Activated T-helper 1 cell treated with anti-CD3 and anti-CD28 coated beads, Interleukin-12 subunit alpha, Interleukin-12 subunit beta, Interleukin-2, Interleukin-4 antibody, amounts not matched to agents 30 ng/mL and 10 ng/mL and 1 ng/mL, durations not matched to agents 14 hours and 24 hours and 36 hours (primary cell): ENCODE results near the gene PGLYRP1. TPM values are rescaled to one million over a fixed set of nuclear protein-coding genes. Genes with fewer than 3 reads are reported as not detected.

Source experiments
- DNase-seq: peaks from one replicate; pipeline ENCODE4 v3.0.0; 2021; ENCODE audit warnings: low spot score
- H3K27ac Mint-ChIP-seq: one replicate; pipeline ENCODE4 v1.8.0; 2021; ENCODE audit warnings: mild to moderate bottlenecking, mixed read lengths
- H3K27me3 Mint-ChIP-seq: one replicate; pipeline ENCODE4 v1.8.0; 2022; ENCODE audit warnings: mild to moderate bottlenecking, moderate library complexity, mixed read lengths; ENCODE audit not compliant: insufficient read depth
- H3K36me3 Mint-ChIP-seq: one replicate; pipeline ENCODE4 v1.8.0; 2021; ENCODE audit warnings: low read depth, mixed read lengths
- H3K4me1 Mint-ChIP-seq: one replicate; pipeline ENCODE4 v1.8.0; 2021; ENCODE audit warnings: low read depth, mixed read lengths
- H3K4me3 Mint-ChIP-seq: one replicate; pipeline ENCODE4 v1.8.0; 2021; ENCODE audit warnings: mild to moderate bottlenecking, moderate library complexity, mixed read lengths
- H3K9me3 Mint-ChIP-seq: one replicate; pipeline ENCODE4 v1.8.0; 2021; ENCODE audit warnings: mixed read lengths
- intact Hi-C: fragments of 100-400 bp; cut with micrococcal nuclease; formaldehyde crosslinking; loops from one replicate; pipeline ENCODE4 v1.15.1; 2024
- total RNA-seq: library from RNA; stranded (reverse); gene quantifications from 2 replicates; pipeline ENCODE4 v1.2.3, GENCODE V29; 2022

PGLYRP1 gene
- total RNA-seq, 1 donor from 2014 or later, result not detected

GRCh38 chr19:46043519-46043918 is 20.7 kb upstream of the PGLYRP1 start:
- intact Hi-C loops, result no loop called here
- no peak for DNase-seq
- Mint-ChIP-seq H3K4me1 (no peaks in the 10 kb centered on the region), H3K36me3 (no peaks in the 10 kb centered on the region), H3K4me3 (no peak overlapping the region), H3K9me3 (peaks cover 5% of the 10 kb centered on the region), H3K27me3 (peaks cover 35% of the 10 kb centered on the region), H3K27ac (no peak overlapping the region)

GRCh38 chr19:46042252-46042883 is 19.5 kb upstream of the PGLYRP1 start:
- H3K27ac Mint-ChIP-seq, result no peak overlapping the region
- H3K4me3 Mint-ChIP-seq, result no peak overlapping the region
- intact Hi-C loops, result no loop called here
- peaks cover 5% of the 10 kb centered on the region for H3K9me3 Mint-ChIP-seq
- H3K27me3 Mint-ChIP-seq, result peaks cover 28% of the 10 kb centered on the region
- no peaks in the 10 kb centered on the region for H3K4me1 Mint-ChIP-seq
- no peaks in the 10 kb centered on the region for H3K36me3 Mint-ChIP-seq
- DNase-seq, result no peak

DNA sequence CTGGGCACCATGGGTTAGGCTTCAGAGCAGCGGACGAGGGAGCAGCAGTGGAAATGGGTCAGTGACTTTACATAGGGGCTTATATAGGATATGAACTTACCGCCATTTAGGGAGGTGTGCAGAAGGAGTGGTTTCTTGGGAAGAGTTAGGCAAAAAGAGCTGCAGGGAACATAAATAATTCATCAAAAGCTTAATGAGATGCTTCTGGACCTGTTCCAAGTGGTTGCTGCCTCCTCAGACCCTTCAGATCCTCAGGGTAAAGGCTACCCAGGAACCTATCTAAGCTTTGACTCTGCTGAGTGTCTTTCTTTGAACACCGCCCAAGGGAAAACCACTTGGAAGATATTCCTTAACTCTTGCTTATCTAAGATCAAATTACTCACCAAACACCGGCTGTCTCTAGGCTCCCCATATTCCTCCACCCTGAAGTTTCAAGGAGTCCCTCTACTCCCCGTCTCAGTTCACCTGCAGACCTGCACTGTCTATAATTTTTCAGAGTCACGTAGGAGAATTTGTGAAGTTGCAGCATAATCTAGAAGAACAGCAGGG is 18.2 kb upstream of the PGLYRP1 start, which contains the start of gene IGFL4:
Gene IGFL4 (minus strand): TSS at position 51 of the 549 bp plus-strand sequence. CDS start 40 bp downstream, at position 11.
- intact Hi-C loops, result no loop called here
- Mint-ChIP-seq H3K27ac (no peak within 1 kb of the TSS), H3K9me3 (peaks cover 5% of the 10 kb centered on the region), H3K4me3 (no peak within 1 kb of the TSS), H3K27me3 (peaks cover 23% of the 10 kb centered on the region), H3K36me3 (no peaks in the 10 kb centered on the region), H3K4me1 (no peaks in the 10 kb centered on the region)
- no peak for DNase-seq

GRCh38 chr19:46040125-46040524 is 17.3 kb upstream of the PGLYRP1 start:
- Mint-ChIP-seq H3K4me3 (no peak overlapping the region), H3K9me3 (peaks cover 5% of the 10 kb centered on the region), H3K27ac (no peak overlapping the region), H3K27me3 (peaks cover 16% of the 10 kb centered on the region), H3K36me3 (no peaks in the 10 kb centered on the region), H3K4me1 (no peaks in the 10 kb centered on the region)
- no peak for DNase-seq
- intact Hi-C loops, result no loop called here

- Mint-ChIP-seq H3K27me3 (peaks cover 12% of the 10 kb centered on the region), H3K4me1 (no peaks in the 10 kb centered on the region), H3K4me3 (no peak overlapping the region), H3K9me3 (no peaks in the 10 kb centered on the region), H3K27ac (no peak overlapping the region), H3K36me3 (no peaks in the 10 kb centered on the region)
- no peak for DNase-seq
- intact Hi-C loops, result no loop called here
Observed at GRCh38 chr19:46036744-46037128, 13.9 kb upstream of the PGLYRP1 start.

- Mint-ChIP-seq H3K36me3 (no peaks in the 10 kb centered on the region), H3K4me3 (no peak overlapping the region), H3K27ac (no peak overlapping the region), H3K9me3 (no peaks in the 10 kb centered on the region), H3K4me1 (no peaks in the 10 kb centered on the region), H3K27me3 (peaks cover 18% of the 10 kb centered on the region)
- intact Hi-C loops, result no loop called here
- DNase-seq, result no peak
Observed at GRCh38 chr19:46035986-46036743, 13.3 kb upstream of the PGLYRP1 start.

DNA sequence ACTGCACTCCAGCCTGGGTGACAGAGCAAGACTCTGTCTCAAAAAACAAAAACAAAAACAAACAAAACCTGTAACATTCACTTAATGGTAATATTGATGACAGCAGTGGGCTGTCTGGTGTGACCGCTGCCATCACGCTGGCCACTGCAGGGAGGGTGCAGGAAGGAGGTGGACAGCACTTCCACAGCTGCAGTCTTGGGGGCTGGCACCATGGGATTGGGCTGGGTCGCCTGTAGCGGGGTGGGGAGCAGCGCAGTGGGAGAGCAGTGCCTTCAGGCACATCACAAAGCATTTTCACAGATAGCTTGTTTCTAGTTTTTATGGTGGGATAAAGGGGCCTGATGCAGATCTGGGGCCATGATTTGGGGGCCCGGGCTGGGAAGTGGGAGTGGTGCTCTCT is 12.7 kb upstream of the PGLYRP1 start:
- H3K4me1 Mint-ChIP-seq, result no peaks in the 10 kb centered on the region
- DNase-seq, result no peak
- no peak overlapping the region for H3K4me3 Mint-ChIP-seq
- no peaks in the 10 kb centered on the region for H3K36me3 Mint-ChIP-seq
- intact Hi-C loops, result no loop called here
- no peaks in the 10 kb centered on the region for H3K9me3 Mint-ChIP-seq
- H3K27ac Mint-ChIP-seq, result no peak overlapping the region
- H3K27me3 Mint-ChIP-seq, result peaks cover 17% of the 10 kb centered on the region

DNA sequence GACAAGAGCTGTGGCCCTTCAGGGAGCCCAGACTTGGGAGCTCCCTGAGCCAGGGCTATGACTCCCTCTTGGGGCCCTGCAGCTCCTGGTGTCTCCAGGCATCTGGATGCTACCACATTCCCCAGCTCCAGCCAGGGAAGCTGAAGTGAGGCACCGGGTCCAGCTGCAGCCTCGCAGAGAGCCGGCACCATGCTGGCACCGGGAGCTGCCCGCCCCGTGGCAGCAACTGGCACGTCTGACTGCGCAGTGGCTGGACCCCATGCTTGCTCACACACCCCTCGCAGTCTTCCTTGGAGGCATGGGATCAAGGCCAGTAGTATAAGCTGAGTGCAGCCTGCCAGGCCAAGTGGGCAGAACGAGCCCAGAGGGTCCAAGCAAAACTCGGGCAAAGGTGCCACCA is 10.5 kb upstream of the PGLYRP1 start:
- intact Hi-C loops, result no loop called here
- H3K9me3 Mint-ChIP-seq, result no peaks in the 10 kb centered on the region
- H3K4me3 Mint-ChIP-seq, result no peak overlapping the region
- H3K27me3 Mint-ChIP-seq, result peaks cover 21% of the 10 kb centered on the region
- H3K4me1 Mint-ChIP-seq, result peaks cover 6% of the 10 kb centered on the region
- no peaks in the 10 kb centered on the region for H3K36me3 Mint-ChIP-seq
- DNase-seq, result no peak
- no peak overlapping the region for H3K27ac Mint-ChIP-seq

- H3K4me1 Mint-ChIP-seq, result peaks cover 6% of the 10 kb centered on the region
- intact Hi-C loops, result no loop called here
- no peak overlapping the region for H3K4me3 Mint-ChIP-seq
- H3K27me3 Mint-ChIP-seq, result peaks cover 21% of the 10 kb centered on the region
- H3K9me3 Mint-ChIP-seq, result no peaks in the 10 kb centered on the region
- no peak overlapping the region for H3K27ac Mint-ChIP-seq
- no peak for DNase-seq
- H3K36me3 Mint-ChIP-seq, result no peaks in the 10 kb centered on the region
Observed at GRCh38 chr19:46032597-46033025, 9.8 kb upstream of the PGLYRP1 start.

- Mint-ChIP-seq H3K9me3 (no peaks in the 10 kb centered on the region), H3K36me3 (no peaks in the 10 kb centered on the region), H3K27me3 (peaks cover 21% of the 10 kb centered on the region), H3K4me3 (no peak overlapping the region), H3K4me1 (peaks cover 6% of the 10 kb centered on the region), H3K27ac (no peak overlapping the region)
- no peak for DNase-seq
- intact Hi-C loops, result no loop called here
Observed at GRCh38 chr19:46031781-46032596, 9.1 kb upstream of the PGLYRP1 start.

DNA sequence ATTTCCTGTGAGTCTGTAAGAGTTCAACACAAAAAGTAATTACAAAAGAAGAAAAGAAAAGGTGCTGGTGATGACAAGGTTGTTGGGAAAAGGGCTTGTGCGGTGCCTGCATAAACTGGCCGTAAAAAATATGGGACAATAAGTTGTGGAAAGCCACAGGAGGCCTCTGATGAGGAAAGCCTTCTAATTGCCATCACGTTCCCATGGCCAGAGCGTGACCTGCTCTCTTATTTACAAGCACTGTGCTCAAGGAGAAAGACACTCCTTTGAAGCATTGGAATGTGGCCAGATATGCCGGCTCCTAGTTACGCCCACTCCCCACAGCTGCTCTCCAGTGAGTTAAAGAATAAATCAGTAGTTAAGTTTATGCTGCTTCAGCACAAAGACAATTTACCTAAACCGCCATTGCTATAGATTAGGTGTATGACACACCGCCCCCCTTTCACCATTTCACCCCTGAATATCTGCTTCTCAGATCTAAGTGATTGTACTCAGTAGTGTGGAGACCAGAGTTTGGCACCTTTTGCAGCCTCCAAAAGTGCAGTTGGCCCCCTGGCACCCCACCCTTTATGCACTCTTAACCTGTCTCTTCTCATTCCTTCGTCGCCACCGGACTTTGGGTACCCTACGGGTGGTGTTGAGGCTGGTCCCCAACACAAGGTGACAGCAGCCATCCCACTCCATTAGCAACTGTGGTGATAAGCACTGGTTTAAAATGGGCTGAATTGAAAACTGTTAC is 8.1 kb upstream of the PGLYRP1 start:
- Mint-ChIP-seq H3K36me3 (no peaks in the 10 kb centered on the region), H3K27me3 (peaks cover 24% of the 10 kb centered on the region), H3K27ac (no peak overlapping the region), H3K4me3 (no peak overlapping the region), H3K9me3 (no peaks in the 10 kb centered on the region), H3K4me1 (peaks cover 14% of the 10 kb centered on the region)
- no peak for DNase-seq
- intact Hi-C loops, result no loop called here

- H3K36me3 Mint-ChIP-seq, result no peaks in the 10 kb centered on the region
- peaks cover 26% of the 10 kb centered on the region for H3K27me3 Mint-ChIP-seq
- peaks cover 15% of the 10 kb centered on the region for H3K4me1 Mint-ChIP-seq
- no peak for DNase-seq
- H3K4me3 Mint-ChIP-seq, result no peak overlapping the region
- intact Hi-C loops, result loop anchor here (5.0 kb wide), 1 partner anchor 51 kb away; no protein-coding TSS in a partner anchor
- H3K27ac Mint-ChIP-seq, result no peak overlapping the region
- H3K9me3 Mint-ChIP-seq, result no peaks in the 10 kb centered on the region
Observed at GRCh38 chr19:46025835-46026234, 3.0 kb upstream of the PGLYRP1 start.
